Keratinocyte (primary cell): ENCODE results near the gene FBXO15. TPM values are rescaled to one million over a fixed set of nuclear protein-coding genes. Genes with fewer than 3 reads are reported as not detected.

ENCODE experiments used
- DNase-seq: peaks from one replicate; pipeline ENCODE4 v3.0.0-alpha.2; 2011; ENCODE audit warnings: low read depth, missing footprints, low spot score
- FAIRE-seq: peaks from 2 replicates; lab custom pipeline; 2011; peaks lifted over from hg19 to GRCh38; lab: Jason Lieb, UNC
- H2AFZ ChIP-seq: 2 replicates; pipeline ENCODE4 v1.6.0; 2012; ENCODE audit warnings: low read length, control low read depth, inconsistent platforms; ENCODE audit not compliant: control insufficient read depth
- H3K27ac ChIP-seq: 2 replicates; pipeline ENCODE4 v1.5.1; 2011; ENCODE audit warnings: low read length; ENCODE audit not compliant: control insufficient read depth, insufficient read depth
- H3K27me3 ChIP-seq: 3 replicates; pipeline ENCODE4 v1.6.0; 2011; ENCODE audit warnings: low read length; ENCODE audit not compliant: control insufficient read depth, insufficient read depth; ENCODE audit errors: extremely low read depth
- H3K36me3 ChIP-seq, 2 experiments: 2 replicates in 1 of 2; 3 replicates in 1 of 2; pipeline ENCODE4 v1.5.1; 2011; ENCODE audit warnings: low read length in 2 of 2, mild to moderate bottlenecking in 1 of 2; ENCODE audit not compliant: control insufficient read depth in 2 of 2, insufficient read depth in 2 of 2; ENCODE audit errors: extremely low read depth in 1 of 2
- H3K4me1 ChIP-seq: 3 replicates; pipeline ENCODE4 v1.5.1; 2011; ENCODE audit warnings: low read length; ENCODE audit not compliant: control insufficient read depth, insufficient read depth; ENCODE audit errors: extremely low read depth
- H3K4me2 ChIP-seq: 3 replicates; pipeline ENCODE4 v1.6.0; 2011; ENCODE audit warnings: low read depth, low read length; ENCODE audit not compliant: control insufficient read depth, insufficient read depth; ENCODE audit errors: extremely low read depth
- H3K4me3 ChIP-seq, 3 experiments: fragments of 200-600 bp in 1 of 3; sonication (generic) in 1 of 3; 2 replicates in 2 of 3; 3 replicates in 1 of 3; pipeline ENCODE4 v1.5.1; 2011 to 2016; ENCODE audit warnings: low read length in 3 of 3, mild to moderate bottlenecking in 3 of 3, control low read depth in 2 of 3, inconsistent platforms in 1 of 3, low read depth in 1 of 3, mixed read lengths in 1 of 3, mixed run types in 1 of 3, moderate library complexity in 1 of 3; ENCODE audit not compliant: control insufficient read depth in 2 of 3, insufficient read depth in 2 of 3; ENCODE audit errors: extremely low read depth in 1 of 3
- H3K79me2 ChIP-seq: 2 replicates; pipeline ENCODE4 v1.6.0; 2012; ENCODE audit warnings: low read length; ENCODE audit not compliant: control insufficient read depth, insufficient read depth
- H3K9ac ChIP-seq: 3 replicates; pipeline ENCODE4 v1.6.0; 2011; ENCODE audit warnings: low read length; ENCODE audit not compliant: control insufficient read depth, insufficient read depth; ENCODE audit errors: extremely low read depth
- H3K9me1 ChIP-seq: 3 replicates; pipeline ENCODE4 v1.6.0; 2011; ENCODE audit warnings: low read length; ENCODE audit not compliant: control insufficient read depth, insufficient read depth; ENCODE audit errors: extremely low read depth
- H3K9me3 ChIP-seq: 2 replicates; pipeline ENCODE4 v1.5.1; 2012; ENCODE audit warnings: low read depth, low read length; ENCODE audit not compliant: control insufficient read depth
- H4K20me1 ChIP-seq: 3 replicates; pipeline ENCODE4 v1.6.0; 2011; ENCODE audit warnings: low read length; ENCODE audit not compliant: control insufficient read depth, insufficient read depth; ENCODE audit errors: extremely low read depth
- EZH2 ChIP-seq: IDR thresholded peaks from one replicate; pipeline ENCODE4 v1.6.1; 2012; ENCODE audit warnings: inconsistent platforms, mild to moderate bottlenecking, low read length, moderate library complexity
- dilution Hi-C: fragments of 300-500 bp; cut with MboI; formaldehyde crosslinking; loops from one replicate; pipeline ENCODE4 v1.7.0; 2020; ENCODE audit warnings: low sequenced_read_pairs; ENCODE audit not compliant: extremely low pct_ligation_motif_present
- polyA plus RNA-seq, 5 experiments: library from polyadenylated mRNA; depleted of rRNA in 3 of 5; stranded (reverse) in 3 of 5; stranded (forward) in 1 of 5; unstranded in 1 of 5; fragments of >200 nt; gene quantifications; 1 replicate in 1 of 5; 2 replicates in 3 of 5; 3 replicates in 1 of 5; pipeline versions ENCODE4 v1.2.1 to v1.2.3, GENCODE V29; 2011 to 2012; ENCODE audit warnings: missing spikeins in 2 of 5, low read depth in 1 of 5, low replicate concordance in 1 of 5
- TF ChIP-seq, protein P1 (sequence below), 3 experiments: IDR thresholded peaks in 1 of 3; conservative IDR thresholded peaks in 1 of 3; optimal IDR thresholded peaks in 1 of 3; 2 replicates in 2 of 3; 3 replicates in 1 of 3; pipeline versions ENCODE3 to v1.5.1; 2011; ENCODE audit warnings: low read length in 3 of 3, mild to moderate bottlenecking in 3 of 3, moderate library complexity in 2 of 3, control low read depth in 1 of 3, inconsistent platforms in 1 of 3; ENCODE audit not compliant: insufficient read depth in 2 of 3; ENCODE audit errors: extremely low read depth in 1 of 3

FBXO15 gene
- polyA plus RNA-seq, 1 donor (not counting 4 experiments of a cell fraction or from before 2014, with no cell fraction given): 0.26 TPM

DNA sequence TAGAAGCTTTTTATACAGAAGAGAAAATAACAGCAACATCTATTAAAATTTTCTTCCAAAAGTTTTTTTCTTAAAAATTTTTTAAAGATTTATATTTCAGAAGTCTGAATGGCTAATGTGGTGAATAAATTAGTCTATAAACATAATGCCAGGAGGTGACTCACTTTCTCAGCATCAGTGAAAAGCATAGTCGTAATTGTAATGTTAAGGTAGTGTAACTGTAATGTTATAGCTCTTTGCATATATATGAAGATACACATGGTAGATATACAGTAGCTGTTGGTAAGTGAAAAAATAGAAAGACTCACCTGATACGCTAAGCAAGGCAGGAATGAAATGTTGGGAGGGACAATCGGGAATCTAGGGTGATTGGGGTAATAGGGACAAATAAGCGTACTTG lies 6.2 kb upstream of the FBXO15 start:
- Histone ChIP-seq H3K9me3 (no peaks in the 10 kb centered on the region), H3K4me2 (no peak overlapping the region), H3K4me3 (no peak overlapping the region), H3K27ac (no peak overlapping the region), H3K9ac (no peak overlapping the region), H3K79me2 (peaks cover 63% of the 10 kb centered on the region), H3K27me3 (no peaks in the 10 kb centered on the region), H3K9me1 (peaks cover 3% of the 10 kb centered on the region), H2AFZ (no peak overlapping the region), H4K20me1 (no peaks in the 10 kb centered on the region), H3K4me1 (peaks cover 17% of the 10 kb centered on the region), H3K36me3 (peaks cover 12 to 23% of the 10 kb centered on the region in 2 experiments)
- FAIRE-seq (no peak), DNase-seq (no peak)
- no peak for TF ChIP-seq EZH2
- TF ChIP-seq, protein P1, sequence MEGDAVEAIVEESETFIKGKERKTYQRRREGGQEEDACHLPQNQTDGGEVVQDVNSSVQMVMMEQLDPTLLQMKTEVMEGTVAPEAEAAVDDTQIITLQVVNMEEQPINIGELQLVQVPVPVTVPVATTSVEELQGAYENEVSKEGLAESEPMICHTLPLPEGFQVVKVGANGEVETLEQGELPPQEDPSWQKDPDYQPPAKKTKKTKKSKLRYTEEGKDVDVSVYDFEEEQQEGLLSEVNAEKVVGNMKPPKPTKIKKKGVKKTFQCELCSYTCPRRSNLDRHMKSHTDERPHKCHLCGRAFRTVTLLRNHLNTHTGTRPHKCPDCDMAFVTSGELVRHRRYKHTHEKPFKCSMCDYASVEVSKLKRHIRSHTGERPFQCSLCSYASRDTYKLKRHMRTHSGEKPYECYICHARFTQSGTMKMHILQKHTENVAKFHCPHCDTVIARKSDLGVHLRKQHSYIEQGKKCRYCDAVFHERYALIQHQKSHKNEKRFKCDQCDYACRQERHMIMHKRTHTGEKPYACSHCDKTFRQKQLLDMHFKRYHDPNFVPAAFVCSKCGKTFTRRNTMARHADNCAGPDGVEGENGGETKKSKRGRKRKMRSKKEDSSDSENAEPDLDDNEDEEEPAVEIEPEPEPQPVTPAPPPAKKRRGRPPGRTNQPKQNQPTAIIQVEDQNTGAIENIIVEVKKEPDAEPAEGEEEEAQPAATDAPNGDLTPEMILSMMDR (optimal IDR thresholded peaks at IDR 0.05 in 1 of 3, IDR thresholded peaks at IDR 0.05 in 1 of 3, conservative IDR thresholded peaks at IDR 0.05 in 1 of 3; ENCODE audit: extremely low read depth in 1 of 3, insufficient read depth in 2 of 3, low read length in 3 of 3): no peak
- dilution Hi-C loops: no loop called here

DNA sequence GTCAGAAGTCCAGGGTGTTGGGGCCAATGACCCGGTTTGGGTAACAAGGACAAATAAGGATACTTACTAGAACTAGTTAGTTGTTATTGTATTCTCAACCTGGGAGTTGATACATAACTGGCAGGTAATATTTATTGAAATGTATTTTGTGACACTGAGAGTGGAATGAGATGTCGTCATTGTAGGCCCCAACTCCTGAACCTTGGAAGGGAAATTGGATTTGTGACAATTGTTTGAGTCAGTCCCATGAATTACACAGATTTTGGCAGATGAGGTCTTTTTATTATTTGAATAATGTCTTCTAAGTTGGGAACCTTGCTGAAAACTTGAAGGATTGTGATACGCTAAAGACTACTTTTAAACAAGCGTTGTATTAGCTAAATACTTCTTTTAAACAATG lies 5.7 kb upstream of the FBXO15 start:
- no peak overlapping the region for H3K4me2 ChIP-seq
- H4K20me1 ChIP-seq: no peaks in the 10 kb centered on the region
- H3K9me3 ChIP-seq: no peaks in the 10 kb centered on the region
- H3K9ac ChIP-seq: no peak overlapping the region
- no peak overlapping the region for H2AFZ ChIP-seq
- H3K36me3 ChIP-seq: peaks cover 11 to 23% of the 10 kb centered on the region in 2 experiments
- no peak for FAIRE-seq
- TF ChIP-seq, protein P1 (optimal IDR thresholded peaks at IDR 0.05 in 1 of 3, IDR thresholded peaks at IDR 0.05 in 1 of 3, conservative IDR thresholded peaks at IDR 0.05 in 1 of 3; ENCODE audit: extremely low read depth in 1 of 3, insufficient read depth in 2 of 3, low read length in 3 of 3): no peak
- TF ChIP-seq EZH2: no peak
- dilution Hi-C loops: no loop called here
- H3K27ac ChIP-seq: no peak overlapping the region
- H3K79me2 ChIP-seq: peaks cover 67% of the 10 kb centered on the region
- H3K4me3 ChIP-seq: no peak overlapping the region
- peaks cover 3% of the 10 kb centered on the region for H3K9me1 ChIP-seq
- peaks cover 17% of the 10 kb centered on the region for H3K4me1 ChIP-seq
- H3K27me3 ChIP-seq: no peaks in the 10 kb centered on the region
- DNase-seq: no peak
